Subcutaneous abdominal adipose tissue (tissue), 5 donors: ENCODE measurements around the gene HSF4.

ENCODE experiments used
- H3K27ac ChIP-seq: one replicate; pipeline ENCODE4 v1.7.0; 2013; ENCODE audit warnings: low read depth, mild to moderate bottlenecking, inconsistent platforms, low read length, moderate library complexity
- H3K27me3 ChIP-seq, 5 donors: one replicate each; pipeline ENCODE4 v1.7.0; 2013; ENCODE audit warnings: low read length in 5 of 5, inconsistent platforms in 1 of 5; ENCODE audit not compliant: control insufficient read depth in 5 of 5, insufficient read depth in 4 of 5
- H3K36me3 ChIP-seq, 5 donors: one replicate each; pipeline ENCODE4 v1.7.0; 2013; ENCODE audit warnings: low read length in 5 of 5; ENCODE audit not compliant: control insufficient read depth in 5 of 5, insufficient read depth in 5 of 5
- H3K4me1 ChIP-seq, 5 donors: one replicate each; pipeline ENCODE4 v1.7.0; 2013; ENCODE audit warnings: low read length in 5 of 5, mild to moderate bottlenecking in 3 of 5, moderate library complexity in 1 of 5; ENCODE audit not compliant: control insufficient read depth in 5 of 5, insufficient read depth in 5 of 5
- H3K4me3 ChIP-seq, 5 donors: one replicate each; pipeline ENCODE4 v1.7.0; 2013; ENCODE audit warnings: low read length in 5 of 5, low read depth in 1 of 5
- H3K9ac ChIP-seq, 5 donors: one replicate each; pipeline ENCODE4 v1.7.0; 2013; ENCODE audit warnings: low read length in 5 of 5, mild to moderate bottlenecking in 4 of 5, moderate library complexity in 3 of 5
- H3K9me3 ChIP-seq, 5 donors: one replicate each; pipeline ENCODE4 v1.7.0; 2013; ENCODE audit warnings: low read length in 5 of 5; ENCODE audit not compliant: control insufficient read depth in 5 of 5
- donor health status: healthy.
- donor health status: healthy.
- donor health status: healthy.
- donor health status: healthy.
- donor health status: healthy.

Gene HSF4

DNA sequence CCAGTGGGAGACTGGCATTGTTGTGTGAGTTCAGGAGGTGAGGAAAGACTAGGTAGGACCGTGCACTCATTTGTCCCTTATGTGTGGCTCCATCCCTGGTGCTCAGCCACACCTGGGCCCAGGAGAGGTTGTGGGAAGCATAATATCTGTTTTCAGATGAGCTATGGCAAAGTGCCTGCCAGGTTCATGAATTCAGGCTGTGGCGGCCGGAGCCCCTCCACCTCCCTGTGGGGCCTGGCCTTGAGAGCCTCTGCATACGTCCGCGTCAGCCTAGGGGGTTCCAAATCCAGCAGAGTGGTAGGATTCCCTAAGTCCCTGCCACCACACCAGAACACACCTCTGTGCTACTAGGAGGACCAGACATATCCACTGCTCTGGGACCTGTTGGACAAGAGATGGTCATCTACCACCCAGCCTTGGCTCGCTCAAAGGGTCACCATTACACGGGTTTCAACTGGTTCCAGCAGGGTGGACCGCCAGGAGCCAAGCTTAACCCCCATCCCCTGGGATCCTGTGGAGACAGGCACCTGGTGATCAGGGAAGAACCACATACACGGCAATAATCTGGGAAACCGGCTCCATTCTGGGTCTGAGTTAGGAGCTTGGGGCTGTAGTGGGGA is 15.8 kb upstream of the HSF4 start:
- Histone ChIP-seq H3K27me3 (no peaks in the 10 kb centered on the region), H3K9me3 (no peaks in the 10 kb centered on the region), H3K9ac (no peak overlapping the region), H3K4me3 (no peak overlapping the region), H3K4me1 (peaks cover 0 to 19% (median 12%) of the 10 kb centered on the region in 5 donors), H3K27ac (no peak overlapping the region), H3K36me3 (peaks cover 4 to 54% (median 48%) of the 10 kb centered on the region in 5 donors)

DNA sequence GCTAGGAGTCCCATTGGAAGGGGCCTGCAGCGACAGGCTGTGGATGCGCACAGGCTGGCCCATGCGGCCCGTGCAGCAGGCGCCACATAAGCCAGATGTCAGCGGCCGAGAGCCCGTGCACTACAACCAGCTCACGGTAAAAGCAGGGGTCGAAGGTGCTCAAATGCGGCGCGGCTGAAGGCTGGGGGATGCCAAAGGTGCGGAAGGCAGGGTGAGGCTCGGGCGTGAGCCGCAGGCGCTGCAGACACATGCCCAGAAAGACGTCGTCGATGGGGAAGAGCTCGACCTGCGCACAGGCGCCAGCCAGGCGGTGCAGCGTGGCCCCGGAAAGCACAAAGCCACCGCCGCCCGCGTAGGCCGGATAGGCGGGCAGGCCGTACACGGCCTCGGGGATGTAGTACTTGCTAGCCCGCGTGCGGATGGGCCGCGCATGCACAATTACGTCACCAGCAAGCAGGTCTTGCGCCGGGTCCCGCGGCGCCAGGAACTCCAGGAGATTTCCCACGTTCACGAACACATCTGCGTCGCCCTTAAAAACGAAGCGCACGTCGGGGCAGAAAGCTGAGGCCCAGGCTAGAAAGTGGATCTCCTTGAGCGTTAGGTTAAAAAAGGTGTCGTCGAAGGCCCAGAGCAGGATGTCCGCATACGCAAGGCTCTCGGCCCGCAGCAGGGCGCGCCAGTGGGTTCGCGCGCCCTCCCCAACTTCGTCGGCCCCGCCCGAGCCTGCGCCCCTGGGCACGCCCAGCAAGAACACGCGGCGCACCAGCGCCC is 15.1 kb upstream of the HSF4 start:
- Histone ChIP-seq H3K4me3 (peak overlapping the region in 1 of 5 donors; percentile 73), H3K36me3 (peaks cover 0 to 47% (median 42%) of the 10 kb centered on the region in 5 donors), H3K27me3 (no peaks in the 10 kb centered on the region), H3K9me3 (no peaks in the 10 kb centered on the region), H3K9ac (no peak overlapping the region), H3K4me1 (peaks cover 0 to 19% (median 12%) of the 10 kb centered on the region in 5 donors), H3K27ac (no peak overlapping the region)

DNA sequence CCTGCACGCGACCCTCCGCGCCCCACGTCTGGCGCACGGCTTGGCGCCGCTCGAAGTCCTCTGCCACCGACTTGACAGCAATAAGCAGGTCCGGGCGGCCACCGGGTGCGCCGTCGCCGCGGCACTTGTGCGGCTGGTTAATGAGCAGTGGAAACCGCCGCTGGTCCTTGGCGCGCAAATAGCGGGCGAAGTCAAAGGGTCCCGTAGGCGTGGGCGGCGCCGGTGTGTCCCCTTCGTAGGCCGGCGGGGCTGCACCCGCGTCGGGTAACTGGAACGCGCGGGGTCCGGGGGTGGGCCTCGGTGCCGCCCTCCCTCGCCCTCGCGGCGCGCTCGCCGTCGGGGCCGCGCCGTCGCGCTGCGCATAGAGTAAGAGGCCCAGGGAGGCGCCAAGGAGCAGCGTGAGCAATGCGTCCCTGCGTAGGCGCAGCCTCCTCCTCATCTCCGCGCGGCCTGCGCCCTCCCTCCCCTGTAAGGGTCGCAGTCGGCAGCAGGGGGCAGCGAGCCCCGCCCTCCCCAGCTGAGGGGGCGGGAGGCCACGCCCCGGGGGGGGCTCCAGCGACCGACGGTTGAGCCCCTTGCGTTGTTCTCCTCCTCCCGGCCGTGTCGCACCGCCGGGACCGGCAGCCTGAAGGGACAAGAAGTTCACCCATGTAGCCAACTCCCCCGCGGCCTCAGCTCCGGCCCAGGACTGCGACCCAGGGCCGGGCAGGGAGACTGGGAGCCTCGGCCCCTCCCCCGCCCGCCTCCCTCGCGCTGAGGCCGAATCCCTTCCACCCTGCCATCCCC is 14.3 kb upstream of the HSF4 start:
- Histone ChIP-seq H3K27me3 (no peaks in the 10 kb centered on the region), H3K4me3 (peak overlapping the region in 4 of 5 donors; percentile 58 to 81 (median 72)), H3K4me1 (peaks cover 0 to 23% (median 15%) of the 10 kb centered on the region in 5 donors), H3K36me3 (peaks cover 0 to 42% (median 35%) of the 10 kb centered on the region in 5 donors), H3K9me3 (no peaks in the 10 kb centered on the region), H3K27ac (no peak overlapping the region), H3K9ac (peak overlapping the region in 2 of 5 donors; percentile 29 to 72)

DNA sequence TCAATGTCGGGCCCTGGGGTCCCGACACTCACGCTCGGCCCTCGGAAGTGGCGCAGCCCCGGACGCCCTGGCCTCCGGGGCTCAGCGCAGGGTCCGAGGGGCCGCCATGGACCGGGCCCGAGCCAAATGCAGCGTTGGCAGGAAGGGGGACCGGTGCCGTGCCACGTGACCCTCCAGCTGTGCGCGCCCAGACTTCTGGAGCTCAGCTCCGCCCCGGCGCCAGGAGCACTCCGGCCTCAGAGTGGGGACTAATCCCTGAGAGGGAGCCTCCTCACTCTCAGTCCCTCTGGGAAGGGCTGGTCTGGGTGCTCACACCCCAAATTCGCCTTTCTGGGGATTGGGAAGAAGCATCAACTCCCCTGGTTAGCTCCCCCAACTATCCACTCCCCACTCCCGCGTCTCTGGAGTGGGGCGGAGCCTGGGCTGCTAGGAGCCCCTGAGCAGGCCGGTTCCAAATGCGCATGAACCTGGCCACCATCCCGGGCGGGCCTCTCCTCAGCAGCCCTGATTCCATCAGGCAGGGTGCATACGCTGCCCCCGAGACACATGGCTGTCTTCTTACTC is 13.6 kb upstream of the HSF4 start, which contains the start of gene B3GNT9:
Gene B3GNT9 (minus strand): TSS at position 166 of the 564 bp plus-strand sequence. CDS start 513 bp downstream, outside the sequence.
- H3K4me3 ChIP-seq, result peak within 1 kb of the TSS; percentile 58 to 81 (median 71)
- no peaks in the 10 kb centered on the region for H3K9me3 ChIP-seq

DNA sequence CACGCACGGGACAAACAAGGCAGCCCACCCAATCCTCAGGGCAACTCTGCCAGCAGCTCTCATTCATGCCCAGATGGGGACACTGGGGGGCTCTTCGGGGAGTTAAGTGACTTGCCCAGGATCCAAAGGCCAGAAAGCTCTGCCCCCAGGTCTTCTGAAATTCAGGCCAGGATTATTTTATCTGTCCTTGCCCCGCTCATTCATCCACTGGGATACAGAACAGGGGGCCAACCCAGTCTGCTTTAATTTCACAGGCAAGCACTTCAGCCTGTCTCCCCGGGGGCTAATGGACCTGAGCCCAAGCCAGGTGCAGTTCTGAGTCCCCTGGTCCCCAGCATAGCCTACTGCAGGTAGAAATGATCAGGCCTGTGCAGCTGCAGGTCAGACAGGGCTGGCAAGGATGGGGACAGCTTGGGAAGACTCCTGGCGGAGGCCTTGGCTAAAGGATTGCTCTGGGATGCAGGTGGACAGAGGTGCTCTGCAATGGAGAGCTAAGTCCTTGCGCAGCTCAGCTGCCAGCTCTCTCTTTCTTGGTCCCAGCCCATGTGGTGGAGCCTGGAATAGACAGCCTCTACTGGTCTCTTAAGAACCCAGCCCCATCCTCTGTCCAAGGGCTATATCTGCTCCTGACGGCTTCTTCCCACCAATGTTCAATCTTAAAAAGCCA is 13.0 kb upstream of the HSF4 start:
- peak overlapping the region in 3 of 5 donors; percentile 58 to 73 (median 71) for H3K4me3 ChIP-seq
- H3K9ac ChIP-seq, result peak overlapping the region in 3 of 5 donors; percentile 29 to 72 (median 32)
- H3K4me1 ChIP-seq, result peaks cover 0 to 27% (median 19%) of the 10 kb centered on the region in 5 donors
- no peaks in the 10 kb centered on the region for H3K27me3 ChIP-seq
- H3K9me3 ChIP-seq, result no peaks in the 10 kb centered on the region
- H3K36me3 ChIP-seq, result peaks cover 0 to 28% (median 21%) of the 10 kb centered on the region in 5 donors
- H3K27ac ChIP-seq, result no peak overlapping the region

More for the DNA sequence above, 13.6 kb upstream of the HSF4 start, which contains the start of gene B3GNT9:
- no peak within 1 kb of the TSS for H3K27ac ChIP-seq
- H3K36me3 ChIP-seq, result peaks cover 0 to 35% (median 28%) of the 10 kb centered on the region in 5 donors
- peak within 1 kb of the TSS in 3 of 5 donors; percentile 29 to 72 (median 32) for H3K9ac ChIP-seq
- no peaks in the 10 kb centered on the region for H3K27me3 ChIP-seq
- H3K4me1 ChIP-seq, result peaks cover 0 to 27% (median 19%) of the 10 kb centered on the region in 5 donors

DNA sequence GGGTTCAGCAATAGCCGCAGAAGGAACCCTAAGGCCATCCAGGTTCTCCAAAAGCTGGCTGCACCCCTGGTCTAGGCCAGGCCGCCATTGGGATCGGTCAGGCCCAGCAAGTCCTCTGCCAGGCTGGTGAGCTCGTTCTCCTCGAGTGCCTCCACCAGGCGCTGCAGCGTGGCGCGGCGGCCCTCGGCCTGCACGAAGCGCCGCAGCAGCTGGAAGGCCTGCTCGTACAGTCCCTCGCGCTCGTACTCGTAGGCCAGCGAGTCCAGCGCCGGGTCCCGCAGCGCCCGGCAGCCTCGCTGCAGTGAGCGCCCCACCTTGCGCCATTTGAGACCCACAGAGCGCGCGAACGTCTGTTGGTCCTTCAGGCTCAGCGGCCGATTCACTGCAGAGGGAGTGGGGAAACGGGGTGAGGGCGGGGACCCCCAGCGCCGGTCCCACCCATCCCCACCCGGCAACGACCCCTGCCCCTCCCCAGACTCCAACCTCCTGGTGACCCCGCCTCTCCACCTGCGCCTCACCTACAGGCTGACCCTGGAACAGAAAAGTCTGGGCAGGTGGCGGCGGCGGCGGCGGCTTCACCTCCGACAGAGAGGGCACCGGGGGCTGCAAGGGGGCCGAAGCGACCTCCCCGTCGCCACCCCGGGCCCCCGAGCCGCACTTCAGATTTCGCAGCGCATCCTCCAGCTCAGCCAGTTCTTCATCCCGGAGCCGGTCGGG is 9.8 kb upstream of the HSF4 start:
- Histone ChIP-seq H3K4me3 (peak overlapping the region in 2 of 5 donors; percentile 39 to 48), H3K27ac (no peak overlapping the region), H3K27me3 (no peaks in the 10 kb centered on the region), H3K4me1 (peaks cover 0 to 41% (median 30%) of the 10 kb centered on the region in 5 donors), H3K9ac (no peak overlapping the region), H3K9me3 (no peaks in the 10 kb centered on the region), H3K36me3 (peaks cover 0 to 3% (median 0%) of the 10 kb centered on the region in 5 donors)

DNA sequence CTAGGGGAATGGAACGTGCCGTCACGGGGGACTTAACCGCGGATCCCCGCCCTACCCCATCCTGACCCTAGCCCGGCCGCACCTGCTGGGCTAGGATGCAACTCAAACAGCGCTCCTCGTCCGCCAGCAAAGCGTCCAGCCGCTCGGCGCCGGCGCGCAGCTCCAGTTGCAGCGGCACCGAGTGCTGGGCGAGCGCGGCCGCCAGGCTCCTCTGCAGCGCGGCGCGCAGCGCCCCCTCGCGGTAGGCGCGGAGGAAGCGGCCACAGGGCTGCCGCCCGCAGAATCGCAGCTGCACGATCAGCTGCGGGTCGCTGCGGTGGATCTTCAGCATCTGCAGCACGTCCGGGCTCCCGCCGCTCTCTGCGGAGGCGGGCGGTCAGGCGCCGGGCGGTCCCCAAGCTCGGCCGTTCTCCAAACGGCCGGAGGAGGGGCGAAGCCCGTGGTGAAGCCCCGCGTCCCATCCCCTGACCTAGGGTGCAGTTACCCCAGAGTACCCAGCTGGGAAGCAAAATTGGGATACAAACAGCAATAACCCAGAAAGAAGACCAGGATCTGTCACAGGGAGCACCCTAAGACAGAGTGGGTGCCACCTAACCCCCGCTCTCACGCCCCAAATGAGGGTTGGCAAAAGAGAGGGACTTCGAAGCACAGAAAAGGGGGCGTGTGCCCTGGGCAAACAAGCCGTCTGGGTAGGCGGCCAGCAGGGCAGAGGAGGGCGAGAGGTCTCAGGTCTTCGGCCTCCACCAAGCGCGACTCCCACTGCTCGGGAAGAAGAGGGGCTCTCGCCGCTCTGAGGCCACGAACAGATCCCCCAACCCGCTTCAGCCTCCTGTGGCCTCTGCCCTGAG is 9.0 kb upstream of the HSF4 start:
- Histone ChIP-seq H3K9ac (no peak overlapping the region), H3K9me3 (no peaks in the 10 kb centered on the region), H3K27me3 (no peaks in the 10 kb centered on the region), H3K4me3 (peak overlapping the region in 2 of 5 donors; percentile 39 to 48), H3K27ac (no peak overlapping the region), H3K4me1 (peaks cover 0 to 40% (median 31%) of the 10 kb centered on the region in 5 donors), H3K36me3 (peaks cover 0 to 3% (median 0%) of the 10 kb centered on the region in 5 donors)

DNA sequence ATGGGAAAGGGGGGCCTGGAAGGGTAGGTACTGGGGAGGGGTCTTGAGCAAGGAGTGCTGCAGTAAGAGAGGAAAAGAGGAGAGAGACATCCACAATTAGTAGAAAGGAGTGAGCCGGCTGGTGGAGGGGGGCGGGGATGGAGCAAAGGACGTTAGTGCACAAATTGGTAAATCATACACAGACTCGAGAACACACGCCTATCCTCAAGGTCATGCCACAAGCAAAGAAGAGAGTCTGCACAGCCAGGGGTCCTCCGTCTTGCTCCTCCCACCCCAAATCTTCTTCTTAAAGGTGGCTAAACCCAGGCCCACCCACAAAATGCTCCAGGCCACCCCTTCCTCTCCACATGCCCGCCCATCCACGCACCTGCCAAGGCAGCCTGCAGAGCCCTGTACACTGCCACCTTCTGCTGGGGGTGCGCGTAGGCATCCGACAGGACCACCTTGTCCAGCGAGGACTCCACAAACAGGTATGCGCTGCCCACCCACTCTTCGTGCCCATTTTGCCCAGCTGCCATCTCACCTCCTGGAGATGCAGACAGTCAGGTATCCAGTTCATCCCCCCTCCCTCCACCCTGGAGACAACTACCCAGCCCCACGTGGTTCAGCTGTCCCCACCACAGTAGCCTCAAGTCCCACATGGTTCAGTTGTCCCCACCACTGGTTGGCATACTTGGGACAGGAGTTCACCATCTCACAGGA is 8.3 kb upstream of the HSF4 start:
- H3K27me3 ChIP-seq, result no peaks in the 10 kb centered on the region
- no peak overlapping the region for H3K27ac ChIP-seq
- H3K36me3 ChIP-seq, result peaks cover 0 to 3% (median 0%) of the 10 kb centered on the region in 5 donors
- H3K4me1 ChIP-seq, result peaks cover 0 to 40% (median 31%) of the 10 kb centered on the region in 5 donors
- H3K9me3 ChIP-seq, result no peaks in the 10 kb centered on the region
- no peak overlapping the region for H3K9ac ChIP-seq
- no peak overlapping the region for H3K4me3 ChIP-seq
